ENCODE measurements around the gene CEACAM18.
"Not testable (repeated sequence)": the region's sequence is repeated elsewhere in the genome, so short reads cannot be mapped to it uniquely, and the experiment has no call there.

The CEACAM18 gene

GRCh38 chr19:51493776-51494175 lies 15.4 kb downstream of the CEACAM18 start (continued):
- no peak for TF ChIP-seq ZNF449 (tag by site-specific recombination; IDR thresholded peaks at IDR 0.05)
- TF ChIP-seq ZNF202 (tag by site-specific recombination; IDR thresholded peaks at IDR 0.05; ENCODE audit: borderline replicate concordance) = no peak

GRCh38 chr19:51497666-51498065 lies 19.3 kb downstream of the CEACAM18 start:
- Histone ChIP-seq H3K27ac (ENCODE audit: extremely low read depth, low read depth, low read length) (no peak overlapping the region), H3K4me1 (ENCODE audit: control insufficient read depth, insufficient read depth, low read length) (no peaks in the 10 kb centered on the region), H3K36me3 (ENCODE audit: control insufficient read depth in 2 of 2, insufficient read depth in 1 of 2, low read length in 2 of 2) (no peaks in the 10 kb centered on the region), H3K9me3 (ENCODE audit: control insufficient read depth, insufficient read depth, low read depth, low read length) (no peaks in the 10 kb centered on the region; the same call in 1 of the 2 replicates), H3K4me3 (ENCODE audit: low read depth, low read length) (no peak overlapping the region)
- TF ChIP-seq ZNF792 (tag by site-specific recombination; IDR thresholded peaks at IDR 0.05) (no peak), ZNF654 (tag by site-specific recombination; IDR thresholded peaks at IDR 0.05; ENCODE audit: low read depth) (no peak), FEZF1 (tag by site-specific recombination; IDR thresholded peaks at IDR 0.05) (no peak), ZNF664 (tag by site-specific recombination; IDR thresholded peaks at IDR 0.05) (no peak), ZNF518A (tag by site-specific recombination; conservative IDR thresholded peaks at IDR 0.05; ENCODE audit: low read depth) (no peak), ZNF514 (tag by site-specific recombination; IDR thresholded peaks at IDR 0.05) (no peak), ZNF416 (tag by site-specific recombination; IDR thresholded peaks at IDR 0.05) (no peak), ZNF549 (tag by site-specific recombination; IDR thresholded peaks at IDR 0.05) (no peak), WT1 (tag by site-specific recombination; IDR thresholded peaks at IDR 0.05) (no peak), ZNF521 (tag by site-specific recombination; IDR thresholded peaks at IDR 0.05) (no peak), KLF10 (tag by site-specific recombination; IDR thresholded peaks at IDR 0.05) (no peak), ATF2 (tag by site-specific recombination; IDR thresholded peaks at IDR 0.05; ENCODE audit: low read depth) (no peak), ZNF544 (tag by site-specific recombination; IDR thresholded peaks at IDR 0.05) (no peak), ZNF510 (tag by site-specific recombination; IDR thresholded peaks at IDR 0.05; ENCODE audit: insufficient replicate concordance) (no peak), ZSCAN4 (tag by site-specific recombination; IDR thresholded peaks at IDR 0.05) (no peak), ZNF280C (tag by site-specific recombination; IDR thresholded peaks at IDR 0.05) (no peak), ZNF175 (tag by site-specific recombination; IDR thresholded peaks at IDR 0.05) (no peak), ZNF324 (tag by site-specific recombination; IDR thresholded peaks at IDR 0.05) (no peak)
- POLR2A ChIA-PET = no interaction called here
- CTCF ChIA-PET = interaction anchor here (1.8 kb wide), 1 partner anchor 17 kb away, joined by 5 read pairs; no protein-coding TSS in a partner anchor

GRCh38 chr19:51500931-51501330 lies 22.6 kb downstream of the CEACAM18 start:
- H3K4me3 ChIP-seq (ENCODE audit: low read depth, low read length); H3K9me3 ChIP-seq (ENCODE audit: control insufficient read depth, insufficient read depth, low read depth, low read length); H3K27ac ChIP-seq (ENCODE audit: extremely low read depth, low read depth, low read length); CTCF ChIA-PET; H3K36me3 ChIP-seq (ENCODE audit: control insufficient read depth in 2 of 2, insufficient read depth in 1 of 2, low read length in 2 of 2); POLR2A ChIA-PET; H3K4me1 ChIP-seq (ENCODE audit: control insufficient read depth, insufficient read depth, low read length): not testable (repeated sequence)
